Transverse colon (tissue), 4 donors: ENCODE measurements around the gene TUFT1. TPM values are rescaled to one million over a fixed set of nuclear protein-coding genes. Genes with fewer than 3 reads are reported as not detected.
A peak's percentile ranks its signal among the peaks of the same experiment; 100 is the strongest.

Source experiments
- DNase-seq: peaks from one replicate; pipeline ENCODE4 v3.0.0-alpha.2; 2019
- H3K27ac ChIP-seq, 4 donors: fragments of 200-600 bp; sonication (generic); 2 replicates each; pipeline ENCODE4 v1.5.1; 2016 to 2018; ENCODE audit warnings: inconsistent platforms in 4 of 4
- H3K27me3 ChIP-seq: fragments of 200-600 bp; sonication (generic); 2 replicates; pipeline ENCODE4 v1.5.1; 2017; ENCODE audit warnings: inconsistent platforms
- H3K36me3 ChIP-seq, 4 donors: fragments of 200-600 bp; sonication (generic); 2 replicates each; pipeline ENCODE4 v1.5.1; 2017 to 2019; ENCODE audit warnings: inconsistent platforms in 4 of 4
- H3K4me1 ChIP-seq, 4 donors: fragments of 200-600 bp; sonication (generic); 2 replicates each; pipeline ENCODE4 v1.5.1; 2017 to 2020; ENCODE audit warnings: inconsistent platforms in 4 of 4
- H3K4me3 ChIP-seq, 4 donors: fragments of 200-600 bp; sonication (generic); 1 replicate in 1 of 4; 2 replicates in 3 of 4; pipeline versions ENCODE4 v1.5.1 to v1.6.1; 2017 to 2019; ENCODE audit warnings: inconsistent platforms in 4 of 4
- H3K9me3 ChIP-seq, 2 donors: fragments of 200-600 bp; sonication (generic); 2 replicates each; pipeline ENCODE4 v1.5.1; 2017 to 2019; ENCODE audit warnings: inconsistent platforms in 2 of 2
- CTCF ChIP-seq, 5 experiments: fragments of 200-600 bp in 3 of 5; fragments of 450-650 bp in 2 of 5; sonication (generic) in 3 of 5; IDR thresholded peaks; 1 replicate in 2 of 5; 2 replicates in 3 of 5; pipeline ENCODE4 v1.5.1; 2016 to 2017; ENCODE audit warnings: antibody characterized with exemption in 5 of 5, inconsistent platforms in 3 of 5, mild to moderate bottlenecking in 2 of 5, moderate library complexity in 1 of 5
- EP300 ChIP-seq: sonication (generic); formaldehyde crosslinking; IDR thresholded peaks from one replicate; pipeline ENCODE4 v1.6.1; 2017; ENCODE audit warnings: antibody characterized with exemption, low read depth
- POLR2A ChIP-seq: fragments of 450-650 bp; IDR thresholded peaks from one replicate; pipeline ENCODE4 v1.6.1; 2016; ENCODE audit warnings: antibody characterized with exemption, mild to moderate bottlenecking, moderate library complexity
- POLR2AphosphoS5 ChIP-seq, 3 donors: sonication (generic); formaldehyde crosslinking; IDR thresholded peaks; one replicate each; pipeline ENCODE4 v1.6.1; 2016; ENCODE audit warnings: antibody characterized with exemption in 3 of 3
- WGBS, 2 donors: methylation state at CpG; one replicate each; pipeline ENCODE4 v1.1.5; 2018; ENCODE audit warnings: low coverage in 1 of 2; 5-methylcytosine and 5-hydroxymethylcytosine counted together
- in situ Hi-C, 4 donors: fragments of 200-750 bp; cut with MboI; loops; one replicate each; pipeline versions ENCODE4 v1.15.0 to v1.15.1; 2017; ENCODE audit warnings: low sequenced_read_pairs in 3 of 4, low pct_ligation_motif_present in 1 of 4, low pct_unique_long_range_greater_than_20kb in 1 of 4
- intact Hi-C: fragments of 100-400 bp; cut with DNase I; formaldehyde crosslinking; loops from one replicate; pipeline ENCODE4 v1.15.1; 2023; ENCODE audit warnings: low total_unique reads
- total RNA-seq, 4 donors: library from RNA; depleted of rRNA; stranded (reverse); fragments of >200 nt; gene quantifications; one replicate each; pipeline ENCODE4 v1.1.0, GENCODE V29; 2016

TUFT1 gene
- total RNA-seq, 4 donors from 2014 or later: 22.8 to 65.5 (median 30.8) TPM

DNA sequence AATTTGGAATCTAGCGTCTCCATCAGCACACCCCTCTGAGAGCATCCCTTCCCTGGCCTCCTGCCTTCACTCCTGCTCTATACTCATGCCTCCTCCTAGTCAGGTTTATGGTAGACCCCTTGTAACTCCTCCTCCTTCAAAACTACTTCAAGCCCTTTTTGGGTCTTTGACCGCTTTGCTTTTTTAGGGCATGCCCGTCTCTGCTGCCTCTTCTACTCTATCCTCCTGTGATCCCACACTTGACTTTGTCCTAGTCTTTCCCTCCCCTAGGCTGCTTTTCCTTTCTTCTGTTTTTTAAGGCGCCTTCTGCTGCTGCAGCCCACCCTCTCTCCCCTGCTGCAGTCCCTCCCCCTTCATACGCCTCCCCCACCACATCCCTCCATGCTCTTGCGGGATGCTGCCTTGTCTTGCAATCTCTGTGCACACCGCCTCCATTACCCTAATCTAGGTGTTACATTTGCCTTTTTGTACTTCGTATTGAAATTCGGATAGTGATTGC lies 73.2 kb downstream of the TUFT1 start:
- WGBS, 2 donors: 46 to 54% methylated on average over 8 to 9 of the region's 9 CpGs
- peak overlapping the region; percentile 87 to 92 (median 88) for H3K27ac ChIP-seq
- TF ChIP-seq EP300: no peak
- TF ChIP-seq POLR2A: no peak
- no peak for TF ChIP-seq POLR2AphosphoS5 (IDR thresholded peaks at IDR 0.05)
- no peak for TF ChIP-seq CTCF (IDR thresholded peaks at IDR 0.05)
- peak overlapping the region in 3 of 4 donors; percentile 70 to 78 (median 73) for H3K4me3 ChIP-seq
- in situ Hi-C loops: no loop called here
- no peaks in the 10 kb centered on the region for H3K27me3 ChIP-seq
- no peaks in the 10 kb centered on the region for H3K36me3 ChIP-seq
- H3K9me3 ChIP-seq: no peaks in the 10 kb centered on the region
- peaks cover 1 to 54% (median 24%) of the 10 kb centered on the region in 4 donors for H3K4me1 ChIP-seq
- intact Hi-C loops: no loop called here
- no peak for DNase-seq

DNA sequence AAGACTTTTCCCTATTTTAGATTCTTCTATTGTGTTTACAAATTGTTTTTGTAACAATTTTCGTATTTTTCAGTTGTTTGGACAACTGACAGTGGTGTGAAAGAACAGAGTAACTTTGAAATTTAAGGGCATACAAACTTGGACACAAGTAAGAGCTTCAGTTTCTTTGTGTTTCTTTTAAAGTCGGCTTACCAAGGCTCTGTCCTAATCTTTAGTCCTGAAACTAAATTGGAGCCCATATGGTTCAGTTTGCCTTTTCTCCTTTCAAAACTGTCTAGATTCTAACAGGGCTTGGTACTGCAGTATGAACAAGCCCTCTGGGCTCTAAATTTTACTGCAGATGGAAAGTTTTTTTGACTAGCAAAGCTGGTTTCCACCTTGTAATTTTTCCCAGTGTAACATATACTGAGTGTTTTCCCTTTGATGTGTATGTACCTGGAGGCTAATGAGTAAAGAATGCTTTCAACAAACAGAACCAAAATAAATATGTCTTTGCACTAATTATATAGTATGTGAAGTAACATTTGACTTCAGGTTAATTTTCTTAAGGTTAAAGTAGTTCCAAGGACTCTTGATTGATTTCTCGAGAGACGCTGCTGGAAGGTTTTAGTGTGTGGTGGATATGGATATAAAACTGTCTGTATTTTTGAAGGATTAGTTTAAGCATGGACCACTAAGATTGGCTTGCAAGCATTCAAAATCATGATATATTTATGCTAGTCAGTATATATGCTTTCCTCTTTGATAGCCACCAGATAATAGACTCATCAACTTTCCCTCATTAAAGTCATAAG lies 75.8 kb downstream of the TUFT1 start:
- Histone ChIP-seq H3K4me1 (peaks cover 9 to 79% (median 45%) of the 10 kb centered on the region in 4 donors), H3K27me3 (no peaks in the 10 kb centered on the region), H3K4me3 (no peak overlapping the region), H3K9me3 (no peaks in the 10 kb centered on the region), H3K27ac (peak overlapping the region; percentile 5 to 30 (median 9)), H3K36me3 (no peaks in the 10 kb centered on the region)
- TF ChIP-seq EP300 (no peak), POLR2AphosphoS5 (IDR thresholded peaks at IDR 0.05) (no peak), POLR2A (no peak), CTCF (IDR thresholded peaks at IDR 0.05) (no peak)
- in situ Hi-C loops: no loop called here
- intact Hi-C loops: no loop called here
- 79 to 84% methylated on average over 4 of the region's 4 CpGs for WGBS, 2 donors
- no peak for DNase-seq

- WGBS, 2 donors: 77 to 78% methylated on average over 3 of the region's 3 CpGs
- no peak for TF ChIP-seq CTCF (IDR thresholded peaks at IDR 0.05)
- TF ChIP-seq POLR2A: no peak
- TF ChIP-seq POLR2AphosphoS5 (IDR thresholded peaks at IDR 0.05): no peak
- no peak for TF ChIP-seq EP300
- intact Hi-C loops: no loop called here
- Histone ChIP-seq H3K27me3 (no peaks in the 10 kb centered on the region), H3K4me3 (no peak overlapping the region), H3K36me3 (no peaks in the 10 kb centered on the region), H3K4me1 (peaks cover 9 to 85% (median 45%) of the 10 kb centered on the region in 4 donors), H3K9me3 (no peaks in the 10 kb centered on the region), H3K27ac (peak overlapping the region in 2 of 4 donors; percentile 8 to 30)
- in situ Hi-C loops: no loop called here
- no peak for DNase-seq
These were observed 76.4 kb downstream of the TUFT1 start for GRCh38 chr1:151616505-151616849.

DNA sequence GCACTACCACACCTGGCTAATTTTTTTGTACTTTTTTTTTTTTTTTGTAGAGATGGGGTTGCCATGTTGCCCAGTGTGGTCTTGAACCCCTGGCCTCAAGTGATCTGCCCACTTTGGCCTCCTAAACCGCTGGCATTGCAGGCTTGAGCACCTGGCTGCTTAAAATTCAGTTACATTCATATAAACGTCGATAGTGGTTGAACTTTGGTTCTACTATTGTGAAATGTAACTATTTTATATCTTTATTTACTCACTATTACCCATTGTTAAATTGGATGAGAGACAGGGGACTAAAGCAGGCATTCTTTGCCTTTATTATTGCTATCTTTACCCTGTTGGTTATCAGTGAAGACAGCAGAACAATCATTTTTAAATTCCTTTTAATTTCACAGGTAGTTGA lies 77.9 kb downstream of the TUFT1 start:
- WGBS, 2 donors: 65% methylated on average over 3 of the region's 3 CpGs
- no peaks in the 10 kb centered on the region for H3K27me3 ChIP-seq
- H3K4me3 ChIP-seq: no peak overlapping the region
- intact Hi-C loops (no loop called here), in situ Hi-C loops (no loop called here)
- TF ChIP-seq CTCF (IDR thresholded peaks at IDR 0.05) (no peak), EP300 (no peak), POLR2AphosphoS5 (IDR thresholded peaks at IDR 0.05) (no peak), POLR2A (no peak)
- H3K27ac ChIP-seq: peak overlapping the region in 2 of 4 donors; percentile 18 to 74
- H3K36me3 ChIP-seq: no peaks in the 10 kb centered on the region
- no peaks in the 10 kb centered on the region for H3K9me3 ChIP-seq
- DNase-seq: no peak
- peaks cover 9 to 95% (median 42%) of the 10 kb centered on the region in 4 donors for H3K4me1 ChIP-seq
